Measurements from ENCODE around the gene RBM18.

The RBM18 gene

GRCh38 chr9:122193651-122194050, 71.0 kb downstream of the RBM18 start:
- in situ Hi-C loops (cut with MboI; ENCODE audit: low sequenced_read_pairs, unreplicated experiment): no loop called here
- DNase-seq (ENCODE audit: low spot score): no peak
- no peak for TF ChIP-seq CTCF (IDR thresholded peaks at IDR 0.05; ENCODE audit: borderline replicate concordance, control extremely low read depth, extremely low read depth, insufficient read depth, missing control alignments)

GRCh38 chr9:122192914-122193525, 71.6 kb downstream of the RBM18 start:
- DNase-seq (ENCODE audit: low spot score): no peak
- in situ Hi-C loops (cut with MboI; ENCODE audit: low sequenced_read_pairs, unreplicated experiment): no loop called here
- no peak for TF ChIP-seq CTCF (IDR thresholded peaks at IDR 0.05; ENCODE audit: borderline replicate concordance, control extremely low read depth, extremely low read depth, insufficient read depth, missing control alignments)

DNA sequence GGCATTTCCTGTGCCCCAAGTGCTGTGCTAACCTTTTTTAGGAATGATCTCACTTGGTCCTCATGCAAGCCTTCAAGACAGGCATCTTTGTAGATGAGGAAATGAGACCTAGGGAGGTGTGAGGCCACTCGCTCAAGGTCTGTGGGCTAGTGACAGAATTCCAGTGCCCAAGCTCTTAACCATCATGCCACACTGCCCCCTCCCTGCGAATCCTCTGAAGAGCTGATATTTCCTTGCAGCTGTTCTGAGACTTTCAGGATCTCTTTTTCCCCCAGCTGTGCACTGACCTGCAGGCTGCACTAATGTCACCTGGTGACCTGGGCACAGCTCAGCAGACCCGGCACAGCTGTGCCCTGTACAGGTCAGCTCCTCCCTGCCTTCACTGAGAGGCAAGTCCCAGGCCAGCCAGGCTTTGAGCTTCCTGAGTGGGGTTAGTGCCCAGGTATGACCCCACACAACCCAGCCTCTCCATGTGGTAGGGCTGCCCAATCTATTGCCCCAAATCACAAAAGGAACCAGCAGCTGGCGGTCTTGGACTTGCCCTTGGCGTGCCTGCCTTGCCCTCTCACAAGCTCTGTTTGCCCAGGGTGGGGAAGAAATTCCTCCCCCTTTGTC, 72.3 kb downstream of the RBM18 start:
- DNase-seq (ENCODE audit: low spot score): no peak
- in situ Hi-C loops (cut with MboI; ENCODE audit: low sequenced_read_pairs, unreplicated experiment): no loop called here
- no peak for TF ChIP-seq CTCF (IDR thresholded peaks at IDR 0.05; ENCODE audit: borderline replicate concordance, control extremely low read depth, extremely low read depth, insufficient read depth, missing control alignments)

- no peak for TF ChIP-seq CTCF (IDR thresholded peaks at IDR 0.05; ENCODE audit: borderline replicate concordance, control extremely low read depth, extremely low read depth, insufficient read depth, missing control alignments)
- in situ Hi-C loops (cut with MboI; ENCODE audit: low sequenced_read_pairs, unreplicated experiment): no loop called here
- DNase-seq (ENCODE audit: low spot score): no peak
Observed at GRCh38 chr9:122191584-122191983, 73.1 kb downstream of the RBM18 start.

DNA sequence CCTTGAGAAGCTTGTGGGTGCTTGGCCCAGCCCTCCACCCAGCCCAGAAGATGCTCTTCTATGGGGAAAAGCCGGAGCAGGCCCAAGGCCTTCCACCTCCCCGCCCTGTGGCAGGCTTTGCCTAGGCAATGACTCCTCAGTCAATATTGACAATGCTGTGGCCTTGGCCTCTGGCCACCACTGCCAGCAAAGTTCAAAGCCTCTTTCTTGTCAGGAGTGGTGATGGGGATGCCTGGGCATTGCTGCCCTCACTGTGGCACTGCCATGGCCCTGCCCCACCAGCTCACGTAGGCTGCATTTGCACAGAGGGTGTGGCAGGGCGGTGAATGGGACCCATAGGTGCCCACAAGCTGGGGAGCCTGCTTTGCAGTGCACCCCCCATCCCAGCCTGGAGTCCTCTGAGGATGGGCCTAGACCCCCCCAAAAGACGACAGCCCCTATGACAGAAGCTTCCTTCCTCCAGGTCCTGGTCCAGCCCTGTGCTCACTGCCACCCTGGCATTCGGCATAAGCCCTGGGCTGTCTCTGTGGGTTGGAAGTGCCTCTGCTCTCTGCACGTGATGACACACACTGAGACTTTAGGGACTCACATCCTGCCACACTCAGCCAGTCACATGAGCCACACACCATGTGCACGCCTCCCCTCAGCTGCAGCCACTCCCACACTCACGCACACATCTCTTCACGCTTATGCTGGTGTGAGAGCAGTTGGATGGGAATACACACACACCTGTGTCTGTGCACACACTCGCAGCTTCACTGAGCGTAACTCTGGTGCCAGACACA, 73.9 kb downstream of the RBM18 start:
- DNase-seq (ENCODE audit: low spot score): no peak
- in situ Hi-C loops (cut with MboI; ENCODE audit: low sequenced_read_pairs, unreplicated experiment): no loop called here
- TF ChIP-seq CTCF (IDR thresholded peaks at IDR 0.05; ENCODE audit: borderline replicate concordance, control extremely low read depth, extremely low read depth, insufficient read depth, missing control alignments): no peak

DNA sequence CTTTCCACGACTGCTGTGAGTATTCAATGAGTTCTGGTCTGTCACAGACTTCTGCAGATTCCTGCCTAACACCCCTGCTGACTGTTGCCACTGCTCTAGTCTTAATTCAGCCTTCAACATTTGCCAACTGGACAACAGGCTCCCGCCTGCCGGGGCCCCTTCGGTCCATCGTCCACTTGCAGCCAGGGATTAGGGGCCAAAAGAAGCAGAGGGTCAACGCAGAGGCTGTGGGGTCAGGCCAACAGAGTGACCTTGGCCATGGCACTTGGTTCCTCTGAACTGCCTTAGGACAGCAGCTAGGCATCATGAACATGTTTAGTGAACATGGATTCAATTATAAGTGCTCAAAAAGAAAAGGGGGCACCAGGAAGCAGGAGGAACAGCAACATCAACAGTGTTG, 76.3 kb downstream of the RBM18 start:
- TF ChIP-seq CTCF (IDR thresholded peaks at IDR 0.05; ENCODE audit: borderline replicate concordance, control extremely low read depth, extremely low read depth, insufficient read depth, missing control alignments): no peak
- in situ Hi-C loops (cut with MboI; ENCODE audit: low sequenced_read_pairs, unreplicated experiment): no loop called here

More for the DNA sequence above, 76.3 kb downstream of the RBM18 start:
- DNase-seq (ENCODE audit: low spot score): no peak

Measured in GM13976 (cell line).